Measurements from ENCODE around the gene WDFY2. TPM values are rescaled to one million over a fixed set of nuclear protein-coding genes. Genes with fewer than 3 reads are reported as not detected.

WDFY2 gene
- total and polyA plus RNA-seq, 10 of the 15 experiments (the other 5 are each of a cell fraction or from before 2014, with no cell fraction given): 2.1 to 13.0 (median 8.1) TPM

DNA sequence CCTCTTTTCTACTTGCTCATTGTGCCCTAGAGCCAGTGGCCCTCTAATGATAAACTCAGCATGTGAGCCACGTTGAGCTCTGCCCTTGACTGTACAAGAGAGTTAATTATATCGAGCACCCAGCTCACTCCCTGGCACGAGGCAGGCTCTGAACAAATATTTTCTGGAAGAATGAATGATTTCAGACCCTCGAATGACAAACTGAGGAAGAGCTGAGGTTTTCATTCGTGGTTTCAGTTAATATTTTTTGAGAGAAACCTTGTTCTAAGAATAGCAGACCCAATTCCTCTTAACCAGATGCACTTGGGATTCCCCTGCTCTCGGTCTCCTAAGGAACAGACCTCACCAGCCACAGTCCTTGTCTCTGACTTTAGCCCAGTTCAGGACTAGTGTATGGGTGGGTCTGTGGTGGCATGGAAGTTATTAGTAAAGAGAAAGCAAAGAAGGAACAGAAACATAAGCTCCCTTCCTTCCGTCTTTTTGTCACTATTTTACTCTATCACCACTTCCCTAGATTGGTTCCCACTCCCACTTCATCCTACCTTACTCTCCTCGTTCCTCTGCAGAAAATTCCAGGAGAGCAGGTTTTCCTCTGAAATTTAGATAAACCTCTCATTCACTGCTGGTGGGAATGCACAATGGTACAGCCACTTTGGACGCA is 22.1 kb upstream of the WDFY2 start (continued):
- TF ChIP-seq BRCA1 (IDR thresholded peaks at IDR 0.05; ENCODE audit: low read depth, low read length) (no peak), MTA3 (IDR thresholded peaks at IDR 0.05; ENCODE audit: borderline replicate concordance, low read length) (peak; percentile 59; the same call in 1 of the 2 replicates), SIN3A (IDR thresholded peaks at IDR 0.05; ENCODE audit: low read depth, low read length) (no peak), RUNX3 (IDR thresholded peaks at IDR 0.05; ENCODE audit: low read length) (peak; percentile 91), FOXM1 (IDR thresholded peaks at IDR 0.05; ENCODE audit: low read depth, low read length) (peak; percentile 65), MEF2A (IDR thresholded peaks at IDR 0.05; ENCODE audit: insufficient read depth, low read depth, low read length) (peak; percentile 84), IKZF2 (IDR thresholded peaks at IDR 0.05) (peak; percentile 89), SRF (IDR thresholded peaks at IDR 0.05; ENCODE audit: low read depth in 2 of 2, low read length in 2 of 2) (no peak), DPF2 (IDR thresholded peaks at IDR 0.05) (peak; percentile 68), IKZF1 (conservative IDR thresholded peaks at IDR 0.05) (peak; percentile 92), JUNB (IDR thresholded peaks at IDR 0.05) (peak; percentile 54), POU2F2 (IDR thresholded peaks at IDR 0.05; ENCODE audit: borderline replicate concordance, low read depth, low read length) (no peak), ZZZ3 (IDR thresholded peaks at IDR 0.05; ENCODE audit: control insufficient read depth, insufficient read length, low read depth) (no peak), SMC3 (IDR thresholded peaks at IDR 0.05; ENCODE audit: borderline replicate concordance, low read length) (no peak)
- TF ChIP-seq, protein P1, sequence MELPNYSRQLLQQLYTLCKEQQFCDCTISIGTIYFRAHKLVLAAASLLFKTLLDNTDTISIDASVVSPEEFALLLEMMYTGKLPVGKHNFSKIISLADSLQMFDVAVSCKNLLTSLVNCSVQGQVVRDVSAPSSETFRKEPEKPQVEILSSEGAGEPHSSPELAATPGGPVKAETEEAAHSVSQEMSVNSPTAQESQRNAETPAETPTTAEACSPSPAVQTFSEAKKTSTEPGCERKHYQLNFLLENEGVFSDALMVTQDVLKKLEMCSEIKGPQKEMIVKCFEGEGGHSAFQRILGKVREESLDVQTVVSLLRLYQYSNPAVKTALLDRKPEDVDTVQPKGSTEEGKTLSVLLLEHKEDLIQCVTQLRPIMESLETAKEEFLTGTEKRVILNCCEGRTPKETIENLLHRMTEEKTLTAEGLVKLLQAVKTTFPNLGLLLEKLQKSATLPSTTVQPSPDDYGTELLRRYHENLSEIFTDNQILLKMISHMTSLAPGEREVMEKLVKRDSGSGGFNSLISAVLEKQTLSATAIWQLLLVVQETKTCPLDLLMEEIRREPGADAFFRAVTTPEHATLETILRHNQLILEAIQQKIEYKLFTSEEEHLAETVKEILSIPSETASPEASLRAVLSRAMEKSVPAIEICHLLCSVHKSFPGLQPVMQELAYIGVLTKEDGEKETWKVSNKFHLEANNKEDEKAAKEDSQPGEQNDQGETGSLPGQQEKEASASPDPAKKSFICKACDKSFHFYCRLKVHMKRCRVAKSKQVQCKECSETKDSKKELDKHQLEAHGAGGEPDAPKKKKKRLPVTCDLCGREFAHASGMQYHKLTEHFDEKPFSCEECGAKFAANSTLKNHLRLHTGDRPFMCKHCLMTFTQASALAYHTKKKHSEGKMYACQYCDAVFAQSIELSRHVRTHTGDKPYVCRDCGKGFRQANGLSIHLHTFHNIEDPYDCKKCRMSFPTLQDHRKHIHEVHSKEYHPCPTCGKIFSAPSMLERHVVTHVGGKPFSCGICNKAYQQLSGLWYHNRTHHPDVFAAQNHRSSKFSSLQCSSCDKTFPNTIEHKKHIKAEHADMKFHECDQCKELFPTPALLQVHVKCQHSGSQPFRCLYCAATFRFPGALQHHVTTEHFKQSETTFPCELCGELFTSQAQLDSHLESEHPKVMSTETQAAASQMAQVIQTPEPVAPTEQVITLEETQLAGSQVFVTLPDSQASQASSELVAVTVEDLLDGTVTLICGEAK (IDR thresholded peaks at IDR 0.05; ENCODE audit: borderline replicate concordance): no peak
- TF ChIP-seq, protein P2, sequence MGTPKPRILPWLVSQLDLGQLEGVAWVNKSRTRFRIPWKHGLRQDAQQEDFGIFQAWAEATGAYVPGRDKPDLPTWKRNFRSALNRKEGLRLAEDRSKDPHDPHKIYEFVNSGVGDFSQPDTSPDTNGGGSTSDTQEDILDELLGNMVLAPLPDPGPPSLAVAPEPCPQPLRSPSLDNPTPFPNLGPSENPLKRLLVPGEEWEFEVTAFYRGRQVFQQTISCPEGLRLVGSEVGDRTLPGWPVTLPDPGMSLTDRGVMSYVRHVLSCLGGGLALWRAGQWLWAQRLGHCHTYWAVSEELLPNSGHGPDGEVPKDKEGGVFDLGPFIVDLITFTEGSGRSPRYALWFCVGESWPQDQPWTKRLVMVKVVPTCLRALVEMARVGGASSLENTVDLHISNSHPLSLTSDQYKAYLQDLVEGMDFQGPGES (IDR thresholded peaks at IDR 0.05): no peak
- TF ChIP-seq, protein P3, sequence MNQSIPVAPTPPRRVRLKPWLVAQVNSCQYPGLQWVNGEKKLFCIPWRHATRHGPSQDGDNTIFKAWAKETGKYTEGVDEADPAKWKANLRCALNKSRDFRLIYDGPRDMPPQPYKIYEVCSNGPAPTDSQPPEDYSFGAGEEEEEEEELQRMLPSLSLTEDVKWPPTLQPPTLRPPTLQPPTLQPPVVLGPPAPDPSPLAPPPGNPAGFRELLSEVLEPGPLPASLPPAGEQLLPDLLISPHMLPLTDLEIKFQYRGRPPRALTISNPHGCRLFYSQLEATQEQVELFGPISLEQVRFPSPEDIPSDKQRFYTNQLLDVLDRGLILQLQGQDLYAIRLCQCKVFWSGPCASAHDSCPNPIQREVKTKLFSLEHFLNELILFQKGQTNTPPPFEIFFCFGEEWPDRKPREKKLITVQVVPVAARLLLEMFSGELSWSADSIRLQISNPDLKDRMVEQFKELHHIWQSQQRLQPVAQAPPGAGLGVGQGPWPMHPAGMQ (IDR thresholded peaks at IDR 0.05; ENCODE audit: borderline replicate concordance): no peak

Data from GM12878 (cell line).